ENCODE measurements around the gene TASP1. TPM values are rescaled to one million over a fixed set of nuclear protein-coding genes. Genes with fewer than 3 reads are reported as not detected.
A peak's percentile ranks its signal among the peaks of the same experiment; 100 is the strongest.

TASP1 gene
- total and polyA plus RNA-seq, 2 donors (not counting 3 experiments of a cell fraction or from before 2014, with no cell fraction given), result 3.5 to 8.9 TPM

- Histone ChIP-seq H3K4me3 (replicated peaks in 1 of 3; ENCODE audit: insufficient read depth in 1 of 3, low read depth in 1 of 3, low read length in 3 of 3) (no peak overlapping the region), H3K4me1 (ENCODE audit: control insufficient read depth, extremely low read depth, insufficient read depth, low read length) (no peaks in the 10 kb centered on the region), H3K4me2 (ENCODE audit: insufficient read depth, low read length) (no peak overlapping the region), H3K9ac (replicated peaks; ENCODE audit: extremely low read depth, insufficient read depth, low read length) (no peak overlapping the region), H2AFZ (ENCODE audit: low read depth, low read length) (no peak overlapping the region), H3K27ac (ENCODE audit: insufficient read depth, low read depth, low read length) (no peak overlapping the region), H3K36me3 (ENCODE audit: control insufficient read depth in 2 of 2, extremely low read depth in 1 of 2, insufficient read depth in 2 of 2, low read length in 2 of 2) (no peaks in the 10 kb centered on the region), H3K27me3 (ENCODE audit: control insufficient read depth in 2 of 2, insufficient read depth in 2 of 2, low read length in 2 of 2) (no peaks in the 10 kb centered on the region), H3K9me1 (replicated peaks; ENCODE audit: control insufficient read depth, extremely low read depth, insufficient read depth, low read length) (no peaks in the 10 kb centered on the region), H3K9me3 (replicated peaks; ENCODE audit: control insufficient read depth, insufficient read depth, low read length) (no peaks in the 10 kb centered on the region), H3K79me2 (ENCODE audit: control insufficient read depth, insufficient read depth, low read length) (no peaks in the 10 kb centered on the region), H4K20me1 (replicated peaks; ENCODE audit: control insufficient read depth, extremely low read depth, insufficient read depth, low read length) (no peaks in the 10 kb centered on the region)
- intact Hi-C loops (cut with micrococcal nuclease), result loop anchor here (1.0 to 10.0 kb wide), 6 partner anchors 87 to 622 kb away; no protein-coding TSS in a partner anchor
- peak; percentile 72 for DNase-seq (ENCODE audit: low read depth, low spot score)
- TF ChIP-seq EZH2 (IDR thresholded peaks at IDR 0.05; ENCODE audit: borderline replicate concordance, low read depth, low read length, severe bottlenecking) (no peak), CTCF (IDR thresholded peaks at IDR 0.05; ENCODE audit: extremely low read depth in 1 of 2, insufficient read depth in 1 of 2, low read depth in 1 of 2, low read length in 2 of 2) (peak; percentile 79)
- dilution Hi-C loops (cut with MboI; ENCODE audit: extremely low pct_ligation_motif_present, low sequenced_read_pairs), result no loop called here
- no TSS peak for BruUV-seq (replicated peaks)
- POLR2A ChIA-PET, result no interaction called here
- FAIRE-seq, result peak; percentile 62
- CTCF ChIA-PET, result interaction anchor here (0.5 to 5.1 kb wide), 82 partner anchors 9 to 622 kb away, joined by 3 to 167 read pairs (median 4); partner anchors contain the start of genes ESF1 and NDUFAF5
These were observed 92.1 kb downstream of the TASP1 start for GRCh38 chr20:13546497-13547131.

GRCh38 chr20:13545790-13546189 is 92.9 kb downstream of the TASP1 start:
- ChIA-PET CTCF (interaction anchor here (0.9 to 5.1 kb wide), 54 partner anchors 8 to 621 kb away, joined by 3 to 167 read pairs (median 6); no protein-coding TSS in a partner anchor), POLR2A (no interaction called here)
- Histone ChIP-seq H3K9ac (replicated peaks; ENCODE audit: extremely low read depth, insufficient read depth, low read length) (no peak overlapping the region), H3K79me2 (ENCODE audit: control insufficient read depth, insufficient read depth, low read length) (no peaks in the 10 kb centered on the region), H3K27ac (ENCODE audit: insufficient read depth, low read depth, low read length) (no peak overlapping the region), H3K36me3 (ENCODE audit: control insufficient read depth in 2 of 2, extremely low read depth in 1 of 2, insufficient read depth in 2 of 2, low read length in 2 of 2) (no peaks in the 10 kb centered on the region), H3K9me1 (replicated peaks; ENCODE audit: control insufficient read depth, extremely low read depth, insufficient read depth, low read length) (no peaks in the 10 kb centered on the region), H3K4me3 (replicated peaks in 1 of 3; ENCODE audit: insufficient read depth in 1 of 3, low read depth in 1 of 3, low read length in 3 of 3) (no peak overlapping the region), H3K27me3 (ENCODE audit: control insufficient read depth in 2 of 2, insufficient read depth in 2 of 2, low read length in 2 of 2) (no peaks in the 10 kb centered on the region), H2AFZ (ENCODE audit: low read depth, low read length) (no peak overlapping the region), H3K4me1 (ENCODE audit: control insufficient read depth, extremely low read depth, insufficient read depth, low read length) (no peaks in the 10 kb centered on the region), H3K9me3 (replicated peaks; ENCODE audit: control insufficient read depth, insufficient read depth, low read length) (no peaks in the 10 kb centered on the region), H4K20me1 (replicated peaks; ENCODE audit: control insufficient read depth, extremely low read depth, insufficient read depth, low read length) (no peaks in the 10 kb centered on the region), H3K4me2 (ENCODE audit: insufficient read depth, low read length) (no peak overlapping the region)
- FAIRE-seq (no peak), DNase-seq (ENCODE audit: low read depth, low spot score) (no peak)
- BruUV-seq (replicated peaks), result no TSS peak
- dilution Hi-C loops (cut with MboI; ENCODE audit: extremely low pct_ligation_motif_present, low sequenced_read_pairs), result no loop called here
- intact Hi-C loops (cut with micrococcal nuclease), result loop anchor here (1.0 to 10.0 kb wide), 6 partner anchors 86 to 621 kb away; no protein-coding TSS in a partner anchor
- TF ChIP-seq FOS (IDR thresholded peaks at IDR 0.05; ENCODE audit: borderline replicate concordance, insufficient read depth, low read length), result no peak
- no peak for TF ChIP-seq EZH2 (IDR thresholded peaks at IDR 0.05; ENCODE audit: borderline replicate concordance, low read depth, low read length, severe bottlenecking)
- no peak for TF ChIP-seq CTCF (IDR thresholded peaks at IDR 0.05; ENCODE audit: extremely low read depth in 1 of 2, insufficient read depth in 1 of 2, low read depth in 1 of 2, low read length in 2 of 2)
- TF ChIP-seq MAX (IDR thresholded peaks at IDR 0.05; ENCODE audit: insufficient read depth, insufficient read length), result no peak
- no peak for TF ChIP-seq JUN (IDR thresholded peaks at IDR 0.05; ENCODE audit: borderline replicate concordance, insufficient read depth, insufficient read length, low read depth)
- TF ChIP-seq POLR2A (IDR thresholded peaks at IDR 0.05; ENCODE audit: low read depth, low read length), result no peak
- TF ChIP-seq GATA2 (IDR thresholded peaks at IDR 0.05; ENCODE audit: insufficient read depth, insufficient read length, low read depth, low read length), result no peak
- TF ChIP-seq POLR2AphosphoS5 (IDR thresholded peaks at IDR 0.05; ENCODE audit: insufficient read depth, low read depth, low read length), result no peak
- TF ChIP-seq MYC (IDR thresholded peaks at IDR 0.05; ENCODE audit: low read depth, low read length), result no peak

Measured in endothelial cell of umbilical vein (primary cell).